HG02981 (cell line): ENCODE results near the gene MTUS2.

Experiments
- ATAC-seq: cut with Tn5 transposase; IDR thresholded peaks from one replicate; pipeline ENCODE4 v1.9.1; 2021; ENCODE audit warnings: mild to moderate bottlenecking, moderate library complexity; ENCODE audit not compliant: unreplicated experiment

The MTUS2 gene

GRCh38 chr13:29515372-29515771, 695.2 kb downstream of the MTUS2 start:
- ATAC-seq, result no peak

GRCh38 chr13:29516012-29516411, 695.9 kb downstream of the MTUS2 start:
- ATAC-seq, result no peak

- no peak for ATAC-seq
These were observed 696.7 kb downstream of the MTUS2 start for GRCh38 chr13:29516880-29517279.

- no peak for ATAC-seq
These were observed 699.8 kb downstream of the MTUS2 start for GRCh38 chr13:29519921-29520320.

GRCh38 chr13:29520671-29521070, 700.5 kb downstream of the MTUS2 start:
- ATAC-seq, result no peak

GRCh38 chr13:29521336-29521735, 701.2 kb downstream of the MTUS2 start:
- ATAC-seq, result no peak

GRCh38 chr13:29522044-29522685, 702.0 kb downstream of the MTUS2 start:
- ATAC-seq, result no peak

- ATAC-seq, result no peak
These were observed 703.2 kb downstream of the MTUS2 start for GRCh38 chr13:29523199-29523961.

- no peak for ATAC-seq
These were observed 704.0 kb downstream of the MTUS2 start for GRCh38 chr13:29524176-29524575.

- no peak for ATAC-seq
These were observed 704.5 kb downstream of the MTUS2 start for GRCh38 chr13:29524641-29525040.

GRCh38 chr13:29525757-29526156, 705.6 kb downstream of the MTUS2 start:
- ATAC-seq, result no peak

GRCh38 chr13:29526741-29527140, 706.6 kb downstream of the MTUS2 start:
- ATAC-seq, result no peak

GRCh38 chr13:29527511-29527910, 707.4 kb downstream of the MTUS2 start:
- ATAC-seq, result no peak

- no peak for ATAC-seq
These were observed 707.8 kb downstream of the MTUS2 start for GRCh38 chr13:29527916-29528315.

GRCh38 chr13:29529754-29530153, 709.6 kb downstream of the MTUS2 start:
- no peak for ATAC-seq

- ATAC-seq, result no peak
These were observed 710.8 kb downstream of the MTUS2 start for GRCh38 chr13:29530901-29531300.

- ATAC-seq, result no peak
These were observed 712.0 kb downstream of the MTUS2 start for GRCh38 chr13:29532116-29532515.

- no peak for ATAC-seq
These were observed 712.7 kb downstream of the MTUS2 start for GRCh38 chr13:29532821-29533220.

GRCh38 chr13:29534083-29534482, 713.9 kb downstream of the MTUS2 start:
- ATAC-seq, result no peak

- ATAC-seq, result no peak
These were observed 715.8 kb downstream of the MTUS2 start for GRCh38 chr13:29535663-29536655.

GRCh38 chr13:29536853-29537252, 716.7 kb downstream of the MTUS2 start:
- no peak for ATAC-seq
